Osteocyte (in vitro differentiated cells): ENCODE results near the gene KAT14. TPM values are rescaled to one million over a fixed set of nuclear protein-coding genes. Genes with fewer than 3 reads are reported as not detected.

Source experiments
- DNase-seq: peaks from one replicate; pipeline ENCODE4 v3.0.0; 2021; ENCODE audit warnings: mixed read lengths; ENCODE audit not compliant: unreplicated experiment; ENCODE audit errors: extremely low spot score
- H3K27ac Mint-ChIP-seq: one replicate; pipeline ENCODE4 v1.8.0; 2021; ENCODE audit warnings: mild to moderate bottlenecking, mixed read lengths; ENCODE audit not compliant: unreplicated experiment
- H3K27me3 Mint-ChIP-seq: one replicate; pipeline ENCODE4 v1.8.0; 2021; ENCODE audit warnings: mixed read lengths; ENCODE audit not compliant: unreplicated experiment
- H3K36me3 Mint-ChIP-seq: one replicate; pipeline ENCODE4 v1.8.0; 2021; ENCODE audit warnings: mixed read lengths; ENCODE audit not compliant: unreplicated experiment
- H3K4me1 Mint-ChIP-seq: one replicate; pipeline ENCODE4 v1.8.0; 2021; ENCODE audit warnings: mixed read lengths; ENCODE audit not compliant: unreplicated experiment
- H3K4me3 Mint-ChIP-seq: one replicate; pipeline ENCODE4 v1.8.0; 2021; ENCODE audit warnings: mild to moderate bottlenecking, moderate library complexity, mixed read lengths; ENCODE audit not compliant: unreplicated experiment
- H3K9me3 Mint-ChIP-seq: one replicate; pipeline ENCODE4 v1.8.0; 2021; ENCODE audit warnings: mixed read lengths; ENCODE audit not compliant: unreplicated experiment
- CTCF ChIP-seq: fragments of 200-600 bp; sonication (generic); IDR thresholded peaks from 2 replicates; pipeline ENCODE4 v1.5.0; 2021; ENCODE audit warnings: antibody characterized with exemption, mild to moderate bottlenecking, moderate library complexity
- total RNA-seq: library from RNA; stranded (reverse); gene quantifications from 2 replicates; pipeline ENCODE4 v1.2.1, GENCODE V29; 2021

Gene KAT14
- total RNA-seq, 1 donor from 2014 or later, result 17.8 TPM

GRCh38 chr20:18233408-18233943, 95.8 kb downstream of the KAT14 start:
- H3K4me1 Mint-ChIP-seq, result no peaks in the 10 kb centered on the region
- H3K9me3 Mint-ChIP-seq, result peaks cover 8% of the 10 kb centered on the region
- no peak for TF ChIP-seq CTCF
- H3K27ac Mint-ChIP-seq, result no peak overlapping the region
- H3K4me3 Mint-ChIP-seq, result no peak overlapping the region
- no peaks in the 10 kb centered on the region for H3K36me3 Mint-ChIP-seq
- peaks cover 28% of the 10 kb centered on the region for H3K27me3 Mint-ChIP-seq
- DNase-seq, result no peak

Other genes with a start within 250 kb of the KAT14 start
- gene SNX5, start 169.1 kb upstream of the KAT14 start, total RNA-seq, result 140 and 147 TPM in 2 replicates
- 38.5 and 40.5 TPM in 2 replicates for gene MGME1, start 168.8 kb upstream of the KAT14 start, total RNA-seq
- not detected in 2 replicates for gene OVOL2, start 79.9 kb upstream of the KAT14 start, total RNA-seq
- gene PET117, start within 50 bp of the KAT14 start, total RNA-seq, result 11.8 and 13.0 TPM in 2 replicates
- 14.0 and 15.6 TPM in 2 replicates for gene ZNF133, start 150.7 kb downstream of the KAT14 start, total RNA-seq